GM12891 (cell line): ENCODE data around the gene NEURL2.

Experiments
- POLR2A ChIP-seq: IDR thresholded peaks from 2 replicates; pipeline ENCODE4 v1.6.1; 2011; ENCODE audit warnings: low read depth, low read length, control low read depth
- POLR2AphosphoS5 ChIP-seq: IDR thresholded peaks from 2 replicates; pipeline ENCODE4 v1.6.1; 2011; ENCODE audit warnings: low read depth, low read length, control low read depth
- POU2F2 ChIP-seq: IDR thresholded peaks from 2 replicates; pipeline ENCODE4 v1.6.1; 2011; ENCODE audit warnings: low read depth, mild to moderate bottlenecking, control low read depth, low read length, moderate library complexity
- TAF1 ChIP-seq: IDR thresholded peaks from 2 replicates; pipeline ENCODE4 v1.6.1; 2011; ENCODE audit warnings: low read depth, low read length, control low read depth

GRCh38 chr20:45924391-45925261 lies 33.6 kb upstream of the NEURL2 start:
- TF ChIP-seq TAF1: no peak
- no peak for TF ChIP-seq POLR2A
- TF ChIP-seq POLR2AphosphoS5: no peak
- no peak for TF ChIP-seq POU2F2
